Tibial nerve (tissue), 4 donors: ENCODE data around the gene PHF19. TPM values are rescaled to one million over a fixed set of nuclear protein-coding genes. Genes with fewer than 3 reads are reported as not detected.
A peak's percentile ranks its signal among the peaks of the same experiment; 100 is the strongest.

Experiments used
- DNase-seq, 2 donors: peaks; one replicate each; pipeline ENCODE4 v3.0.0-alpha.2; 2019; ENCODE audit warnings: low spot score in 2 of 2
- H3K27ac ChIP-seq, 4 donors: fragments of 200-600 bp; sonication (generic) in 3 of 4; one replicate each; pipeline ENCODE4 v1.5.1; 2017 to 2019; ENCODE audit warnings: mild to moderate bottlenecking in 1 of 4
- H3K27me3 ChIP-seq, 2 donors: fragments of 200-600 bp; sonication (generic) in 1 of 2; one replicate each; pipeline versions ENCODE4 v1.5.1 to v1.6.0; 2017 to 2019
- H3K36me3 ChIP-seq, 3 donors: fragments of 200-600 bp; sonication (generic); one replicate each; pipeline ENCODE4 v1.5.1; 2018 to 2019
- H3K4me1 ChIP-seq, 4 donors: fragments of 200-600 bp; sonication (generic) in 3 of 4; one replicate each; pipeline ENCODE4 v1.5.1; 2017 to 2019
- H3K4me3 ChIP-seq, 4 donors: fragments of 200-600 bp; sonication (generic) in 3 of 4; one replicate each; pipeline ENCODE4 v1.5.1; 2017 to 2019; ENCODE audit warnings: mild to moderate bottlenecking in 1 of 4, moderate library complexity in 1 of 4
- H3K9me3 ChIP-seq, 4 donors: fragments of 200-600 bp; sonication (generic) in 3 of 4; one replicate each; pipeline ENCODE4 v1.5.1; 2017 to 2019
- CTCF ChIP-seq, 5 experiments: fragments of 200-600 bp in 3 of 5; fragments of 450-650 bp in 2 of 5; sonication (generic) in 3 of 5; IDR thresholded peaks; one replicate each; pipeline ENCODE4 v1.5.1; 2016 to 2019; ENCODE audit warnings: antibody characterized with exemption in 5 of 5, mild to moderate bottlenecking in 3 of 5, moderate library complexity in 2 of 5
- EP300 ChIP-seq, 2 donors: sonication (generic); formaldehyde crosslinking; IDR thresholded peaks; one replicate each; pipeline ENCODE4 v1.6.1; 2017; ENCODE audit warnings: antibody characterized with exemption in 2 of 2, mild to moderate bottlenecking in 1 of 2
- POLR2A ChIP-seq, 2 donors: fragments of 450-650 bp; IDR thresholded peaks; one replicate each; pipeline ENCODE4 v1.6.1; 2017; ENCODE audit warnings: antibody characterized with exemption in 2 of 2, mild to moderate bottlenecking in 2 of 2, moderate library complexity in 2 of 2
- WGBS, 2 donors: methylation state at CpG; one replicate each; pipeline ENCODE4 v1.1.5; 2018; 5-methylcytosine and 5-hydroxymethylcytosine counted together
- total RNA-seq, 4 donors: library from RNA; depleted of rRNA; stranded (reverse); fragments of >200 nt; gene quantifications; one replicate each; pipeline ENCODE4 v1.1.0, GENCODE V29; 2016

PHF19 gene
- total RNA-seq = 10 to 100 TPM; 31.2 to 61.6 (median 44.3) TPM

- TF ChIP-seq CTCF (IDR thresholded peaks at IDR 0.05) = no peak
- TF ChIP-seq POLR2A (IDR thresholded peaks at IDR 0.05) = no peak
- TF ChIP-seq EP300 (IDR thresholded peaks at IDR 0.05) = no peak
- WGBS, 2 donors = 0% methylated on average over 23 to 31 of the region's 45 CpGs
- no peaks in the 10 kb centered on the region for H3K27me3 ChIP-seq
- H3K36me3 ChIP-seq = peaks cover 0 to 27% (median 0%) of the 10 kb centered on the region in 3 donors
- peaks cover 0 to 27% (median 14%) of the 10 kb centered on the region in 4 donors for H3K4me1 ChIP-seq
- H3K9me3 ChIP-seq = no peaks in the 10 kb centered on the region
- peak within 1 kb of the TSS; percentile 89 to 99 (median 98) for H3K27ac ChIP-seq
- H3K4me3 ChIP-seq = peak within 1 kb of the TSS; percentile 60 to 86 (median 78)
- DNase-seq = no peak
Observed at GRCh38 chr9:120876842-120877240, at the start of gene PHF19. Gene PHF19 (minus strand): TSS chr9:120877188. CDS start chr9:120874741, 2,447 bp downstream.

GRCh38 chr9:120926397-120926928 lies 49.5 kb upstream of the PHF19 start, which contains the start of gene TRAF1:
Gene TRAF1 (minus strand): TSS chr9:120926796. CDS start chr9:120926075, 721 bp downstream.
- Histone ChIP-seq H3K4me1 (peaks cover 0 to 50% (median 34%) of the 10 kb centered on the region in 4 donors), H3K4me3 (peak within 1 kb of the TSS in 1 of 4 donors; percentile 5), H3K27me3 (no peaks in the 10 kb centered on the region), H3K27ac (peak within 1 kb of the TSS; percentile 19 to 97 (median 95)), H3K9me3 (no peaks in the 10 kb centered on the region), H3K36me3 (no peaks in the 10 kb centered on the region)
- DNase-seq = no peak
- TF ChIP-seq CTCF (IDR thresholded peaks at IDR 0.05) (no peak), EP300 (IDR thresholded peaks at IDR 0.05) (no peak)
- WGBS, 2 donors = 68 to 75% methylated on average over 6 of the region's 6 CpGs

- TF ChIP-seq EP300 (IDR thresholded peaks at IDR 0.05) (no peak), POLR2A (IDR thresholded peaks at IDR 0.05) (no peak), CTCF (IDR thresholded peaks at IDR 0.05) (no peak)
- H3K9me3 ChIP-seq = no peaks in the 10 kb centered on the region
- DNase-seq = no peak
- H3K27me3 ChIP-seq = no peaks in the 10 kb centered on the region
- peaks cover 0 to 50% (median 30%) of the 10 kb centered on the region in 4 donors for H3K4me1 ChIP-seq
- WGBS, 2 donors = 32 to 45% methylated on average over 7 to 10 of the region's 13 CpGs
- peak overlapping the region; percentile 19 to 97 (median 92) for H3K27ac ChIP-seq
- peak overlapping the region in 1 of 4 donors; percentile 5 for H3K4me3 ChIP-seq
- H3K36me3 ChIP-seq = no peaks in the 10 kb centered on the region
Observed at GRCh38 chr9:120925535-120926396, 48.8 kb upstream of the PHF19 start.

- 78 to 80% methylated on average over 11 of the region's 11 CpGs for WGBS, 2 donors
- peaks cover 3 to 51% (median 35%) of the 10 kb centered on the region in 4 donors for H3K4me1 ChIP-seq
Observed at GRCh38 chr9:120924698-120925534, 47.9 kb upstream of the PHF19 start.

More at GRCh38 chr9:120924698-120925534, 47.9 kb upstream of the PHF19 start:
- DNase-seq = no peak
- Histone ChIP-seq H3K36me3 (no peaks in the 10 kb centered on the region), H3K9me3 (no peaks in the 10 kb centered on the region), H3K4me3 (no peak overlapping the region), H3K27me3 (no peaks in the 10 kb centered on the region), H3K27ac (peak overlapping the region in 3 of 4 donors; percentile 88 to 97 (median 95))
- TF ChIP-seq EP300 (IDR thresholded peaks at IDR 0.05) = no peak
- TF ChIP-seq POLR2A (IDR thresholded peaks at IDR 0.05) = no peak
- TF ChIP-seq CTCF (IDR thresholded peaks at IDR 0.05) = no peak
